Ovary (tissue), 9 donors: Measurements from ENCODE around the gene ISYNA1. TPM values are rescaled to one million over a fixed set of nuclear protein-coding genes. Genes with fewer than 3 reads are reported as not detected.

Experiments used
- DNase-seq, 5 donors: peaks; one replicate each; pipeline ENCODE4 v3.0.0-alpha.2; 2019 to 2020
- H3K27ac ChIP-seq, 2 donors: fragments of 200-600 bp; one replicate each; pipeline versions ENCODE4 v1.5.1 to v1.8.0; 2019 to 2022
- H3K27me3 ChIP-seq: fragments of 200-600 bp; one replicate; pipeline ENCODE4 v1.8.0; 2022
- H3K36me3 ChIP-seq: fragments of 200-600 bp; sonication (generic); one replicate; pipeline ENCODE4 v1.5.1; 2019
- H3K4me1 ChIP-seq: one replicate; pipeline ENCODE4 v1.8.1; 2013; ENCODE audit warnings: mild to moderate bottlenecking, moderate library complexity; ENCODE audit not compliant: insufficient read depth
- H3K4me3 ChIP-seq: fragments of 200-600 bp; sonication (generic); one replicate; pipeline ENCODE4 v1.5.1; 2017
- H3K9me3 ChIP-seq, 2 donors: fragments of 200-600 bp in 1 of 2; sonication (generic) in 1 of 2; one replicate each; pipeline versions ENCODE4 v1.5.1 to v1.8.1; 2013 to 2019; ENCODE audit warnings: mild to moderate bottlenecking in 1 of 2, moderate library complexity in 1 of 2
- EP300 ChIP-seq: sonication (generic); formaldehyde crosslinking; IDR thresholded peaks from one replicate; pipeline ENCODE4 v1.6.1; 2017; ENCODE audit warnings: antibody characterized with exemption
- POLR2A ChIP-seq: fragments of 450-650 bp; IDR thresholded peaks from one replicate; pipeline ENCODE4 v1.6.1; 2017; ENCODE audit warnings: antibody characterized with exemption, mild to moderate bottlenecking, moderate library complexity
- WGBS, 3 donors: extraction: QIAGEN DNeasy Blood & Tissue Kit in 1 of 3; methylation state at CpG; one replicate each; pipeline versions ENCODE4 v1.1.5 to v1.1.7; 2013 to 2017; 5-methylcytosine and 5-hydroxymethylcytosine counted together
- intact Hi-C, 4 donors: fragments of 100-400 bp; cut with DNase I; formaldehyde crosslinking; loops; one replicate each; pipeline versions ENCODE4 v1.11.0 to v1.15.1; 2022 to 2023
- polyA plus RNA-seq, 2 donors: library from polyadenylated mRNA; stranded (reverse); fragments of 200-250 nt in 1 of 2; fragments of 350-450 nt in 1 of 2; fragmentation: Illumina TruSeq in 1 of 2; extraction: RNeasy Lipid Tissue Mini Kit (QIAGEN cat#74804) in 1 of 2; gene quantifications; one replicate each; pipeline ENCODE4 v1.2.3, GENCODE V29; 2013 to 2014
- total RNA-seq, 7 donors: library from RNA; depleted of rRNA in 2 of 7; stranded (reverse); fragments of >200 nt in 2 of 7; fragmentation: NEBNext Ultra II Directional in 3 of 7; extraction: Animal tissue kit (Norgen Biotek cat#: 25700) in 3 of 7; gene quantifications; one replicate each; pipeline versions ENCODE4 v1.1.0 to v1.2.4, GENCODE V29; 2016 to 2023
- TF ChIP-seq, protein P1 (sequence below), 3 donors: fragments of 450-650 bp in 2 of 3; fragments of 200-600 bp in 1 of 3; IDR thresholded peaks; one replicate each; pipeline versions ENCODE4 v1.5.1 to v1.8.0; 2016 to 2022; ENCODE audit warnings: antibody characterized with exemption in 3 of 3, mild to moderate bottlenecking in 1 of 3
- donor health status: DM: no; HTN: no; CAD: no; lungs with moderate emphysema.
- donor health status: DM: no; HTN: no; CAD: no.
- donor health status: Bipolar disorder and iron deficiency.
- donor health status: DM: yes; HTN: yes; CAD: no.
- donor health status: DM: no; HTN: no; CAD: no.
- donor health status: DM: yes; HTN: yes; CAD: no.

The ISYNA1 gene
- total and polyA plus RNA-seq, 9 donors, result 9.6 to 345 (median 183) TPM

DNA sequence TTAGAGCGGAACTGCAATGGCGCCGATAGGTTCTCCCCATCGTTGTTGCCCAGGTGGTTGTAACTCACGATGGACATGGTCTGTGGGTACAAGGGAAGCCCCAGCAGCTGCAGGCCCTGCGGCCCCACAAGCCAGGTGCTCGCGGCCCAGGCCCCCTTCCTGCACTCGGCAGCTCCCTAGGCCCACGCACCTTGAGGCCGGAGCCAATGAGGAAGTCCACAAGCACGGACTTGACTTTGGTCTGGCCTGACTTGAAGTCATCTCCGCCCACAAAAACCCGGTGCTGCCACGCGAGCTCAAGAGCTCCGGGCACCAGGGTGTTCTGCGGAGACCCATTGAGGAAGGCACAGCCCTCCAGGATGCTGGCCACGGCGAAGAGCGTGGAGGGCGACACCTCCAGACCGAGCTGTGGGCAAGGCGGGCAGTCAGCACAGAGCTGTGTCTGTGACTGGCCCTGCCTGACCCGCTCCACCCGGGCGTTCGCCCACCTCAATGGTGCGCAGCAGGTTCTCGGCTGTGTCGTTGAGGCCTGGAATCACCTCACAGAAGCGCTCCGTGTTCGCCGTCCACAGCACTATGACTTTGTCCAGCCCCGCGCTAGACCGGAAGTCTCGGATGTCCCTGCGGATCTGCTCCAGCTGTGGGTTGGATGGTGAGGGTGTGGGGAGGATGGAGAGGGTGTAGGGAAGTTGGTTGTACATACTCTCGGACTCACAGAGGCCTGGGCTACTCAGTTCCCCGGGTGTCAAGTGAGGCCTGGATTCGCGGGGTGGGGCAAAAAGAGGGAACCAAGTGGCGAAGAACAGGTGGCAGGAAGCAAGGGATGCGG is 1.9 kb downstream of the ISYNA1 start:
- TF ChIP-seq EP300 (no peak), POLR2A (no peak)
- TF ChIP-seq, protein P1, sequence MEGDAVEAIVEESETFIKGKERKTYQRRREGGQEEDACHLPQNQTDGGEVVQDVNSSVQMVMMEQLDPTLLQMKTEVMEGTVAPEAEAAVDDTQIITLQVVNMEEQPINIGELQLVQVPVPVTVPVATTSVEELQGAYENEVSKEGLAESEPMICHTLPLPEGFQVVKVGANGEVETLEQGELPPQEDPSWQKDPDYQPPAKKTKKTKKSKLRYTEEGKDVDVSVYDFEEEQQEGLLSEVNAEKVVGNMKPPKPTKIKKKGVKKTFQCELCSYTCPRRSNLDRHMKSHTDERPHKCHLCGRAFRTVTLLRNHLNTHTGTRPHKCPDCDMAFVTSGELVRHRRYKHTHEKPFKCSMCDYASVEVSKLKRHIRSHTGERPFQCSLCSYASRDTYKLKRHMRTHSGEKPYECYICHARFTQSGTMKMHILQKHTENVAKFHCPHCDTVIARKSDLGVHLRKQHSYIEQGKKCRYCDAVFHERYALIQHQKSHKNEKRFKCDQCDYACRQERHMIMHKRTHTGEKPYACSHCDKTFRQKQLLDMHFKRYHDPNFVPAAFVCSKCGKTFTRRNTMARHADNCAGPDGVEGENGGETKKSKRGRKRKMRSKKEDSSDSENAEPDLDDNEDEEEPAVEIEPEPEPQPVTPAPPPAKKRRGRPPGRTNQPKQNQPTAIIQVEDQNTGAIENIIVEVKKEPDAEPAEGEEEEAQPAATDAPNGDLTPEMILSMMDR (IDR thresholded peaks at IDR 0.05), result no peak
- DNase-seq, result peak; percentile 36 to 65 (median 56)
- WGBS, 3 donors, result 81 to 87% (median 82%) methylated on average over 32 to 46 of the region's 46 CpGs
- peaks cover 21% of the 10 kb centered on the region for H3K4me1 ChIP-seq
- H3K27me3 ChIP-seq, result no peaks in the 10 kb centered on the region
- H3K36me3 ChIP-seq, result no peaks in the 10 kb centered on the region
- H3K27ac ChIP-seq, result peak overlapping the region; percentile 81 to 90
- H3K4me3 ChIP-seq, result no peak overlapping the region
- intact Hi-C loops, result no loop called here
- no peaks in the 10 kb centered on the region for H3K9me3 ChIP-seq

DNA sequence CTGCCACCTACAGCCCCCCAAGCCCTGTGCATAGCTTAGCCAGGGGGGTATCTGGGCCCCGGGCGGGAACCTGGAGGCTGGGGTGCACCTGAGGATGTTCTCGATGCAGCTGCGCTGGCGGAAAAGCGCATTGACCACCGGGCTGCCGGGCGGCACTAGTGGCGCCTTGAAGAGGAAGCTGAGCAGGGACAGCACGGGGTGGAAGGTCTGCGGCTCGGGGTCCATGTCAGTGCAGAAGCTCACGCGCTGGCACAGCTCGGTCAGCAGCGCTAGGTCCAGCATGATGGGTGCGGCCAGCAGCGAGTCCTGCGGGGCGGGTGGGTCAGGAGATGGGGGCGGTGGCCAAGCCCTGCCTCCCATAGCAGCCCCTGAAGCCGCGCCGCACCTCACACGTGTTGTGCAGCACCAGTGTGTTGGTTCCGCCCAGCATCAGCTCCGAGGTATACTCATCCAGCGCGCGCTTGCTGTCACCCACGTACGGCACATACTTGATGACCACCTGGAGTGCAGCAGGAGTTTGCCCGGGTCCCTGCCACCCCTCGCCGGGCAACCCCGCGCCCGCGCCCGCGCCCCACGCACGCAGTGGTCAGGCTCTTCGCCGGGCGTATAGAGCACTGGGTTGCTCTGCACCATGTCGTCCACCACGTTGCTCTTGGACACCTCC is 2.6 kb downstream of the ISYNA1 start:
- no peaks in the 10 kb centered on the region for H3K27me3 ChIP-seq
- DNase-seq, result peak; percentile 37 to 65 (median 61)
- intact Hi-C loops, result no loop called here
- 91% methylated on average over 46 to 49 of the region's 49 CpGs for WGBS, 3 donors
- H3K4me1 ChIP-seq, result peaks cover 20% of the 10 kb centered on the region
- no peak overlapping the region for H3K27ac ChIP-seq
- TF ChIP-seq, protein P1 (IDR thresholded peaks at IDR 0.05), result no peak
- TF ChIP-seq POLR2A (no peak), EP300 (no peak)
- no peak overlapping the region for H3K4me3 ChIP-seq
- no peaks in the 10 kb centered on the region for H3K36me3 ChIP-seq
- no peaks in the 10 kb centered on the region for H3K9me3 ChIP-seq

DNA sequence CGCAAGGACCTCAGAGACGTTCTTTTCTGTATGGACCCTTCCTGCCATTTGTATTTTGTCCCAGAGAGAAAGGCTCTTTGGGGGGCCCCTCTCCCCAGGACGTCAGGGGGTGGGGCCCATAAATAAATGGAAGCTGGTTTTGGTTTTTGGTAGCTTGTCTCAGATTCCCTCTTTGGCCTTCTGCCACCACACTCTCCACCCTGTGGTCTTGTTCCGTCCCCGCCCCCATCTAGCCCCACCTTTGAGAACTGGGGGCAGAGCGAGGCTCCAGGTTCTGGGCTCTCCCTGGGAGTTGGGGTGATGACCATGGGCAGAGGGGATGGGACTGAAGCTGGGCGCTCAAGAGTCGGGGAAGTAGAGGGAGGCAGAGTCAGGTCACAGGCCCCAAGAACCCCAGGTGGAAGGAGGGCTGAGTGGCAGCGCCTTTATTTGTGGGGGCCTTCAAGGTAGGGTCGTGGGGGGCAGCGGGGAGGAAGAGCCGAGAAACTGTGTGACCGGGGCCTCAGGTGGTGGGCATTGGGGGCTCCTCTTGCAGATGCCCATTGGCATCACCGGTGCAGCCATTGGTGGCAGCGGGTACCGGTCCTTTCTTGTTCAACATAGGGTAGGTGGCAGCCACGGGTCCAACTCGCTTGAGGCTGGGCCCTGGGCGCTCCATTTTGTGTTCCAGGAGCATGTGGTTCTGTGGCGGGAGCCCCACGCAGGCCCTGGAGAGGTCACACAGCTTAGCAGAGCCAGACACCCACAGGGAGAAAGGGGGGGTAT is 3.3 kb downstream of the ISYNA1 start:
- H3K36me3 ChIP-seq, result no peaks in the 10 kb centered on the region
- H3K4me1 ChIP-seq, result peaks cover 21% of the 10 kb centered on the region
- TF ChIP-seq POLR2A (no peak), EP300 (no peak)
- TF ChIP-seq, protein P1 (IDR thresholded peaks at IDR 0.05), result no peak
- H3K27me3 ChIP-seq, result no peaks in the 10 kb centered on the region
- no peaks in the 10 kb centered on the region for H3K9me3 ChIP-seq
- intact Hi-C loops, result no loop called here
- peak; percentile 55 to 72 (median 57) for DNase-seq
- H3K27ac ChIP-seq, result peak overlapping the region; percentile 43 to 76
- H3K4me3 ChIP-seq, result no peak overlapping the region
- 75 to 82% (median 78%) methylated on average over 21 of the region's 21 CpGs for WGBS, 3 donors

DNA sequence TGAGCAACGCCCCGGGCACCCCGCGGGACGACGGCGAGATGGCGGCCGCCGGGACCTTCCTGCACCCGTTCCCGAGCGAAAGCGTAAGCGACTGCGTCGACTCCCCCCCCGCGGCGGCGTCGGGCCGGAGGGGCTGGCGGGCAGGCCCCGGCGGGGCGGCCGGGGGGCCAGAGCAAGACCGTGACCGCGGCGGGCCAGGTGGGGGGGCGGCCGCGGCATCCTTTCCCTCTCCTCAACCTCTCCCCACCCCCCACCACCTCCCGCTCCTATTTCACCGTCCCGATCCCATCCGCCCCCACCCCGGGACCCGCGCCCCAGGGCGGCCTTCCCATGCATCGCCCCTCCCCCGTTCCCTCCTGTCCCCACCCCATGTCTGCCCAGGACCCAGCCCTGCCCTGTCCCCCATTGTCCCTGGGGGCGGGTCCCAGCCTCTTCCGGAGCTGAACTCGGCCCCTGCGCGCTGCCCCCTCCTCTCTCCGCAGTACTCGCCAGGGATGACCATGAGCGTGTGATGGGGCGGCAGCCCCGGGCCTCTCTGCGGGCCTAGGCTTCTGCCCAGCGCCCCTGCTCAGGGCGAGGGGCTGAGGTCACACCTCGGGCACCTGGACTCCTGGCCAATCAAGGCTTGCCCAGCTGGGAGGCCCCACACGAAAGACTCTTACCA is 4.1 kb downstream of the ISYNA1 start:
- peak overlapping the region; percentile 43 to 76 for H3K27ac ChIP-seq
- DNase-seq, result peak; percentile 57 to 77 (median 75)
- H3K4me1 ChIP-seq, result peaks cover 21% of the 10 kb centered on the region

More for the DNA sequence above, 4.1 kb downstream of the ISYNA1 start:
- intact Hi-C loops, result no loop called here
- TF ChIP-seq, protein P1 (IDR thresholded peaks at IDR 0.05), result no peak
- no peak for TF ChIP-seq POLR2A
- TF ChIP-seq EP300, result no peak
- Histone ChIP-seq H3K27me3 (no peaks in the 10 kb centered on the region), H3K36me3 (no peaks in the 10 kb centered on the region), H3K4me3 (peak overlapping the region; percentile 33), H3K9me3 (no peaks in the 10 kb centered on the region)
- 3 to 28% (median 7%) methylated on average over 33 to 59 of the region's 60 CpGs for WGBS, 3 donors
